HG03280 (cell line): ENCODE data around the gene MAP3K5.

ENCODE experiments used
- ATAC-seq: cut with Tn5 transposase; IDR thresholded peaks from one replicate; pipeline ENCODE4 v1.9.1; 2021; ENCODE audit warnings: mild to moderate bottlenecking, moderate library complexity; ENCODE audit not compliant: unreplicated experiment

Gene MAP3K5

GRCh38 chr6:136750696-136751521 lies 41.4 kb downstream of the MAP3K5 start:
- peak; percentile 30 for ATAC-seq

- ATAC-seq, result no peak
Observed at GRCh38 chr6:136749359-136749997, 42.8 kb downstream of the MAP3K5 start.

DNA sequence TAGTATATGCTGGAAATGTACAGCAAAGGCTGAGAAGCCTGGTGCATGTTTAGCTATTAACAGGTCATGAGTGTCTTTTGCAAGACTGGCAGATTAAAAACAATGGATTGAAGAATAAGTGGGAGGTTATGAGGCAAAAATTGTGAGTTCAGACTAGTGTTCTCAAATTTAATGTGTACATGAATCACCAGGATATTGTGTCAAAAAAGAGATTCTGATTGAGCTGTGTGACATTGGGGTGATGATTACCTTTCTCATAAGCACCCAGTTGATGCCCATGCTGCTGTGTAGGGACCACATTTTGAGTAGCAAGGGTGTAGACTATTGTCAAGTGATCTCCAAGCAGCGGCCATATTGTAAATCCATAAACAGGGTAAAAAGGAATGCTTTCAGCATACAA lies 44.8 kb downstream of the MAP3K5 start:
- ATAC-seq, result no peak

- no peak for ATAC-seq
Observed at GRCh38 chr6:136745300-136745699, 47.0 kb downstream of the MAP3K5 start.

- ATAC-seq, result no peak
Observed at GRCh38 chr6:136744889-136745288, 47.4 kb downstream of the MAP3K5 start.

- ATAC-seq, result no peak
Observed at GRCh38 chr6:136742125-136742524, 50.2 kb downstream of the MAP3K5 start.

DNA sequence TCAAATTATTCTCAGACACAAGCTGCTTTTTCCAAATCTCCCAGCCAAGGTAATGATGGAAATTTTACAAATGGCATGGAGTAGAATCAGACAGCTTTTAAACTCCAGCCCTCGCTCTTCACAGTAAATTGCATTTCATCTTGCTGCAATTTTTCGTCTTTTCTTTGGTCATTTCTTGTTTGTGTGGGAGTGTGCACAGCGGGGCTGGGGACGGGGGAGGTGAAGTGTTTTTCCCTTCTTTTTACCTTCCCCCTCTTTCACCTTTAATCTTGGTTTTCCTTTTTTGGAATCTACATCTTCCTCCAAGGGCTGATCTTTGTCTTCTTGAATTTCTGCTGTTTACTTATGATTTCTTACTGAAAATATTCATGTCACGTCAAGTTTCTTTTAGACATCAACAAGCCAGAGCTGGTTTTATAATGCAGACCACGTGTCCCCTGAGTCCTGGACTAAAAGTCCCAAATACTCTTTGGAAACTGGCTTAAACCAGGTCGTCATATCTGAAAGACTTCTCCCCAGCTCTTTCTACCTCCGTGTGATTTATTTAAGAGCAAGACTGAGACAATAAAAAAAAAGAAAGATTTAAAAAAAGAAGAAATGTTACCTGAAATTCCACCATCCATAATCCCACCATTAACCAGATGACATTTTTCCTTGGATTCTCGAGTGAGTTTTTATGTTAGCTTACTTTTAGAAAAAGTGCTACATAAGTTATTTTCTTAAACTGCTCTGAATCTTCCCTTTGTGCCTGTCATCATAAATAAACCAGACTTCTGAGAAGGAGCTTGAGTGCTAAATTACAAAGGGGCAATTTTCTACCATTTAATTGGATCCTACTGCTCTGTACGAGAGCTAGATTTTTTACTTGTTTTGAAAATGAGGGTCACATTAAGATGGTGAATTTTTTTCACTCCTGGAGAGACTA lies 52.0 kb downstream of the MAP3K5 start:
- ATAC-seq, result no peak

- no peak for ATAC-seq
Observed at GRCh38 chr6:136739501-136739900, 52.8 kb downstream of the MAP3K5 start.

DNA sequence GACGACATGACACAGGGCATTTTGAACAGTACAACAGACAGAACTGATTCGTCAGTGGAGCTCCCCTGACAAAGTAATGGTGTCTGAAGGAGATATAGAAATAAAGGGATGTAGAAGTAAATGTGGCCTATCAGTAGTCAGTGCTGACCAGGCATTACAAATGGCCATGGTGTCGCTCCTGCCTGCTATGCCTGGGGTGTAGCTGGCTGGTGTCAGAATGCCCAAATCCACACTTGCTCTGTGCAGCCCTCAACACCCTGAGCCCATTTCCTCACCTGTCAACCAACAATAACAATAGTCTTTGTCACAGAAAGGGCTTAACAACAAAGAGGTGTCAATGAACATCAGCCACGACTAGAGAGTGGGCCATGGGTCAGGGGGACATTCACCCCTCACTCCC lies 53.2 kb downstream of the MAP3K5 start:
- no peak for ATAC-seq

- ATAC-seq, result no peak
Observed at GRCh38 chr6:136738692-136739057, 53.6 kb downstream of the MAP3K5 start.

DNA sequence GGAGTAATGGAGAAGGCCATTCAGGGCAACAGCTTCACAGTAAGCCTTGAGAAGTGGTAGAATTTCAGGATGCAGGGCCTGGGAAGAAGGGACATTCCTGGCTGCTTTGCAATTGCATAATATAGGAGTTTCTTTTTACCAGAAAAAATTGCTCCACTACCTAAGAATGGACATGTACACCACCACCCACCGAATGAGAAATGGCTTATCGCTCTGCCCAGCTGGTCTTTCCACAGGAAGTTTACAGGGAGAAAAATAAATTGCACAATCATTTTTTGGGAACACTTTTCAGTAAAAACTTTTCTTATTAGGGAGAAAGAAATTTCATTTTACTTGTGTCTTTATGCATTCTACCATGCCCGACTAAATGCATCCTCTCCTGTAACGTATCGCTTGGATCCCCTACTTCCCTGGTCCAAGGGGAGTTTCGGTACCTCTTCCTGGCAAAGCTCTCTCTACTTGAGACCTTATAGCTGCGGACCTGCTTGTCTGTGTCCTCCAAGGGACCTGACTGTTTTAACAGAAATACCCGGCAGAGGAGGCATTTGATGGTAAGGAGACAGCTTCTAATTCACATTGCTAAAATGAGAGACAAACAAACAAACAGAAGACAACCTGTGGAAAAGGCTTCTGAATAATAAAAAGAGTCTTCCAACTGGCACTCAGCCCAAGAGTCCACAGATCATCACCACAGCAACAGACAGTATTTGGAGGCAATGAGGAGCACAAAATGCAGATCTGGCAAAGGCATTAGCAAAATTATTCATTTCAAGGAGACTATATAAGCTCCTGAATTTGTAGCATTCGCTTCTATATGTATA lies 54.2 kb downstream of the MAP3K5 start:
- no peak for ATAC-seq

DNA sequence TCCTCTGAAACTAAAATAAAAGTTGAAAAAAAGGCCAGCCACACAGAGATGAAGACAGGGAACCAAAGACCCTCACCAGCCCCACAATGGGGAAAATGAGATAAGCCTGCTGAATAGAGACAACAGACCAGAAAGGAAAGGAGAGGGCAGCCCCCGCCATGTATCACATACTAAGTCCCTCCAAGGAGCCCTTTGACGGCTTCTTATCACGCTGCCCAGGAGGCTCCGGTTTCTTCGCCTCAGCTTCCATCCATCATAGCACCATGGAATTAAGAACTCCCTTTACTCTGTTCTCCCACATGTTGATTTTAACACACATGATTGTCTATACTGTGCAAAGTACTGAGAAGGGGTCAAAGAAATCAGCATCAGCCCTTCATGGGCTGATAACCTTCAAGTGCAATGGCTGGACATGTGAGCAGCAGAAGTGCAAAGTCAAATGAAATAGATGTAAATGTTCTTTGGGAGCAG lies 54.9 kb downstream of the MAP3K5 start:
- no peak for ATAC-seq

DNA sequence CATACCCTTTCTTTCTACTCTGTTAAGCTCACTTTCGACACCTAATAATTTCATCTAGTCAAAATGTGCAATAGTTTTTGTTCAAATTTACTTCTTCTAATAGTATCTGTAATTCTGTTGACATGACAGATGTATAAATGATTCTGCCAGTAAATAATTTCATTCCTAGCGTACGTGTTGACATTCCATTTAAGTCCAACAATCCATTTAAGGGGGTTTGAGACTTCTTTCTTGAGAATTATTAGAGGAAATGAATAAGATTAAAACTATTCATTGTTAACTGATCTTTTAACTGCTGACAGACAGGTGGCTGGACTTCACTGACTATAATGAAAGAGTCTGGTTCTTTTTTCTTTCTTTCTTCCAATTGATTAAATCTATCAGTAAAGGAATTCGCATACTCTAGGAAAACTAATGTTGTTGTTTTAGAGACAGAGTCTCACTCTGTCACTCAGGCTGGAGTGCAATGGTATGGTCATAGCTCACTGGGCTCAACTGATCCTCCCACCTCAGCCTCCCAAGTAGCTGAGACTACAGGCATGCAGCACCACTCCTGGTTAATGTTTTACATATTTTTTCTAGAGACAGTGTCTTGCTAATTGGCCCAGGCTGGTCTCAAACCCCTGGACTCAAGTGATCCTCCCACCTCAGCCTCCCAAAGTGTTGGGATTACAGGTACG lies 55.9 kb downstream of the MAP3K5 start:
- ATAC-seq, result no peak

DNA sequence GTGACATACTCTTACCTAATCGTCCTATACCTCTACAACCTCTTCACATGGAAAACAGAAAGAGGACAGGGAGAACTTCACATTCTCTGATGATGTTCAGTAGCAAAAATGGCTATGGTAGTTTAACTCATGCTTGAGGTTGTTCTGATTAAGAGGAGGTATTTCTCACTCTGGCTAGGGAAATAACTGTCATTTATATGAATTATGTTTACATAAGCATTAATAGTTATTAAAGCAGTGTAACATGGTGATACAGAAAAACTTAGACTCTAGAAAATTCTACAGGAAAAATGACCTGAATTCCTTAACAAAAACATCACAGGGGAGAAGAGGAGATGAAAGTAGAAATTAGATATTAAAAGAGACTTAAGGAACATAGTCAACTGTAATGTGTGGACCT lies 57.3 kb downstream of the MAP3K5 start:
- ATAC-seq, result no peak

DNA sequence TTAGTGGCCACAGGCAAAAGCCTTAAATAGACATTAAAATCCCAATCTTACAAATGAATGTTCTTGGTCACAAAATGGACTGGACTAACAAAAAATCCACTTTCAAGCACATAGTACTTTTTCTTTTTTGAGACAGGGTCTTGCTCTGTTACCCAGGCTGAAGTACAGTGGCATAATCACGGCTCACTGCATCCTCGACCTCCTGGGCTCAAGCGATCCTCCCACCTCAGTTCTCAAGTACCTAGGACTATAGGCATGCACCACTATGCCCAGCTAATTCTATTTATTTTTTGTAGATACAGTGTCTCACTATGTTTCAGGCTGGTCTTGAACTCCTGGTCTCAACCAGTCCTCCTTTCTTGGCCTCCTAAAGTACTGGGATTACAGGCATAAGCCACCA lies 59.4 kb downstream of the MAP3K5 start:
- ATAC-seq, result no peak

GRCh38 chr6:136729832-136730231 lies 62.4 kb downstream of the MAP3K5 start:
- no peak for ATAC-seq

DNA sequence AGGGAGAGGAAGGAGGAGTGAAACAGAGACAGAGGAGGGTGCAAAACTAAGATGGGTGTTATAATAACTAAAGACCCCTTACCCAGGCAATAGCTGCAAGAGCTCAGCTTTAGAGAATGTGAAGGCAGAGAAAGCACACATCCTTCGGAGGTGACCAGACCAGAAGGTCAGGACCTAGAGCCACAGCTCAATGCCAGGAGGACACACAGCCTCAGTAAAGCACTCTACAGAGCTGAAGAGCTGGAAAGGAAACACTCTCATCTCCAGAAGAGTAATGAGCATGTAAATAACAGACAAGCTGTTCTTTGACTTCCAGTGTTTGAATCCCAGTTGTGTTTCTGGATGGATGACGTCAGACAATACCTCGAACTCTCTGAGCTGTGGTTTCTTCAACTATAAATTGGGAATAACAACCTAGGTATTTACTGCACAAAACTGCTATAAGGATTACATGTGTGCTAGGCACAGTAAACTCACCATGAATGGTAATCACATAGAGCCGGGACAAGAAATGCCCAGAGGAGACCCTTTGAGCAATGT lies 63.2 kb downstream of the MAP3K5 start:
- ATAC-seq, result no peak

DNA sequence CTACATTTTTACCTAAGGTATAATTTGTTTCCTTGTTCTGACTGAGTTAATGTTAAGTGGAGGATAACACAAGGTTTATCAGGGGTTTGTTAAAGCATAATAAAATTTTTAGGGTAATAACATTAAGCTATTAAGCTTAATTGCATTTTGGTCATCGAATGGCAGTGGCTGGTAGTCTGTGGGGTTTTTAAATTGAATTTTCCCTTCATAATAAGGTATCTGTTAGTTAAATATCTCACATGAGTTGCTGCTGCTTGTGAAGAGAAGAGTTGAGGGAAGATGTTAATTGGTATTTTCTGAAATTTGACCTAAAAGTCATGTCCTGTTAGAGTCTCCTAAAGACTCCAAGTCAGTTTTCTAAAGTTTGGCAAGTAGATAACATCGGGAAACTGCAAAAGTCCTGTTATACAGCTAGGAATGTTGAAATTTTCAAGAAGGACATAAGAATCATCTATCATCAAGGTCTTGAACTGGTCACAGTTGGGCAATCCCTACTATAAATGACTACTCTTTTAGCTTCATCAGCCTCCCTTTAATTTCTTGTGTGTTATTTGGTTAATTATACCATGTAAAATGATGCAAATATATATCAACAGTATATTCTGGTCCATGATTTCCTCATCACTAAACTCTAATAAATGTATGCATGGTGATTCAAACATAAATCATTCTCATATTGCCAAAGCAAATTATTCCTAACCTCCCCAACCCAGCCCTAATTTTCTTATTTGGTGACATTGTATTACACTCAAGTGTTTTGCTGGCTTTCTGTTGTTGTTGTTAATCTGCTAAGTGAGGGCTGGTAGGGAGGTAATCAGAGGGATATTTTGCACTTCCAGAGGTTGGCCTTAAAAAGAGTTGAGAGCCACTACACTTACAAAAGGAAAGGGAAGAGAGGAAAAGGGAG lies 64.0 kb downstream of the MAP3K5 start:
- ATAC-seq, result no peak
